ENCODE measurements around the gene KCNQ1OT1. TPM values are rescaled to one million over a fixed set of nuclear protein-coding genes. Genes with fewer than 3 reads are reported as not detected.

KCNQ1OT1 gene
- total RNA-seq, 1 donor from 2014 or later = 3.9 TPM

- Mint-ChIP-seq H3K4me1 (ENCODE audit: unreplicated experiment) (peaks cover 4% of the 10 kb centered on the region), H3K9me3 (ENCODE audit: unreplicated experiment) (peaks cover 12% of the 10 kb centered on the region), H3K27me3 (ENCODE audit: unreplicated experiment) (peaks cover 17% of the 10 kb centered on the region), H3K36me3 (ENCODE audit: unreplicated experiment) (peaks cover 43% of the 10 kb centered on the region), H3K27ac (ENCODE audit: unreplicated experiment) (no peak overlapping the region), H3K4me3 (ENCODE audit: unreplicated experiment) (no peak overlapping the region)
- TF ChIP-seq CTCF (IDR thresholded peaks at IDR 0.05) = no peak
- DNase-seq (ENCODE audit: extremely low spot score, unreplicated experiment) = no peak
Observed at GRCh38 chr11:2655834-2656622, 43.8 kb downstream of the KCNQ1OT1 start.

- Mint-ChIP-seq H3K9me3 (ENCODE audit: unreplicated experiment) (peaks cover 14% of the 10 kb centered on the region), H3K27me3 (ENCODE audit: unreplicated experiment) (peaks cover 22% of the 10 kb centered on the region), H3K4me1 (ENCODE audit: unreplicated experiment) (peaks cover 4% of the 10 kb centered on the region), H3K27ac (ENCODE audit: unreplicated experiment) (no peak overlapping the region), H3K4me3 (ENCODE audit: unreplicated experiment) (no peak overlapping the region), H3K36me3 (ENCODE audit: unreplicated experiment) (peaks cover 39% of the 10 kb centered on the region)
- TF ChIP-seq CTCF (IDR thresholded peaks at IDR 0.05) = no peak
- DNase-seq (ENCODE audit: extremely low spot score, unreplicated experiment) = no peak
Observed at GRCh38 chr11:2655016-2655719, 44.6 kb downstream of the KCNQ1OT1 start.

- DNase-seq (ENCODE audit: extremely low spot score, unreplicated experiment) = no peak
Observed at GRCh38 chr11:2653930-2654739, 45.7 kb downstream of the KCNQ1OT1 start.

GRCh38 chr11:2653198-2653551 lies 46.6 kb downstream of the KCNQ1OT1 start:
- peaks cover 4% of the 10 kb centered on the region for H3K4me1 Mint-ChIP-seq (ENCODE audit: unreplicated experiment)
- DNase-seq (ENCODE audit: extremely low spot score, unreplicated experiment) = no peak
- H3K27ac Mint-ChIP-seq (ENCODE audit: unreplicated experiment) = peak overlapping the region; percentile 27
- peaks cover 15% of the 10 kb centered on the region for H3K27me3 Mint-ChIP-seq (ENCODE audit: unreplicated experiment)
- no peak for TF ChIP-seq CTCF (IDR thresholded peaks at IDR 0.05)
- H3K36me3 Mint-ChIP-seq (ENCODE audit: unreplicated experiment) = peaks cover 37% of the 10 kb centered on the region
- H3K4me3 Mint-ChIP-seq (ENCODE audit: unreplicated experiment) = no peak overlapping the region
- peaks cover 28% of the 10 kb centered on the region for H3K9me3 Mint-ChIP-seq (ENCODE audit: unreplicated experiment)

More at GRCh38 chr11:2653930-2654739, 45.7 kb downstream of the KCNQ1OT1 start:
- Mint-ChIP-seq H3K27me3 (ENCODE audit: unreplicated experiment) (peaks cover 21% of the 10 kb centered on the region), H3K27ac (ENCODE audit: unreplicated experiment) (no peak overlapping the region), H3K4me1 (ENCODE audit: unreplicated experiment) (peaks cover 4% of the 10 kb centered on the region), H3K36me3 (ENCODE audit: unreplicated experiment) (peaks cover 44% of the 10 kb centered on the region), H3K9me3 (ENCODE audit: unreplicated experiment) (peaks cover 20% of the 10 kb centered on the region), H3K4me3 (ENCODE audit: unreplicated experiment) (no peak overlapping the region)
- no peak for TF ChIP-seq CTCF (IDR thresholded peaks at IDR 0.05)

All from osteocyte (in vitro differentiated cells).